Fibroblast of the aortic adventitia (primary cell): Measurements from ENCODE around the gene NDUFAB1. TPM values are rescaled to one million over a fixed set of nuclear protein-coding genes. Genes with fewer than 3 reads are reported as not detected.
A peak's percentile ranks its signal among the peaks of the same experiment; 100 is the strongest.
"Not testable (repeated sequence)": the region's sequence is repeated elsewhere in the genome, so short reads cannot be mapped to it uniquely, and the experiment has no call there.

Experiments used
- DNase-seq: peaks from one replicate; pipeline ENCODE4 v3.0.0-alpha.2; 2010; ENCODE audit warnings: low read depth
- H3K4me3 ChIP-seq: 2 replicates; pipeline ENCODE4 v1.5.1; 2011; ENCODE audit warnings: low read depth, mild to moderate bottlenecking, control low read depth, low read length, moderate library complexity
- total RNA-seq: library from RNA; depleted of rRNA; stranded (reverse); fragments of >200 nt; gene quantifications from 2 replicates; pipeline ENCODE4 v1.2.3, GENCODE V29; 2012; ENCODE audit warnings: low replicate concordance
- TF ChIP-seq, protein P1 (sequence below): IDR thresholded peaks from 2 replicates; pipeline ENCODE4 v1.5.1; 2011; ENCODE audit warnings: mild to moderate bottlenecking, low read length, control low read depth, inconsistent platforms; ENCODE audit not compliant: insufficient read depth

The NDUFAB1 gene
- total RNA-seq, 1 donor: 71.5 TPM

DNA sequence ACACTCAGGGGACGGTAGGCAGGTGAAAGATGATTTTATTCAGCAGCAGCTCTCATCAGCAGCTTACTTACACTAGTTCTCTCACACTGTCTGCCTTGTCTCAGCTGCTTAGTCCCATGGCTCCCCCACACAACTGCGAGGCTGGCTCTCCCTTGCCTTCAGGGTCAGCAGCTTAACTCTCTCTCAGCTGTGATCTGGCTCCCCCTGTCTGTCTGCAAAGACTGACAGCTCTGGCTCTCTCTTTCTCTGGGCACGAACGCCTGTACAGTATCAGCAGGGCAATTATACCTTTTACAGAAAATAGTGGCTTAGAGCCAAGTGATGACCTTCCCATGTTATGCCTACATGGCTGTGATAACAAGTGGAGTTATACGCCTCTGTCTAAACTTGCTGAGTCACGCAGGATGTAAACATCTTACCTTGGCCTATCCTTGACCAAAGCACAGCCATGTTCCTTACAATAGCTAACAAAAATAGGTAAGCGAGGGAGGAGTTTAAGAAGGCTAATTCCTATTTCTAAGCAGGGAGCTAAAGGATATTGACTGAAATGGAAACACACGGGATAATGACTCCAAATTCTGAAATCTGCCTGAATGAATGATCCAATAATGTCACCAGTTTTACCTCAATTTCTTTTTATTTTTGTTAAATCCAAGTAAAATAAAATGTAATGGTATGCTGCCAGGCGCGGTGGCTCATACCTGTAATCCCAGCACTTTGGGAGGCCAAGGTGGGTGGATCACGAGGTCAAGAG is 1.1 kb upstream of the NDUFAB1 start:
- no peak overlapping the region for H3K4me3 ChIP-seq
- TF ChIP-seq, protein P1, sequence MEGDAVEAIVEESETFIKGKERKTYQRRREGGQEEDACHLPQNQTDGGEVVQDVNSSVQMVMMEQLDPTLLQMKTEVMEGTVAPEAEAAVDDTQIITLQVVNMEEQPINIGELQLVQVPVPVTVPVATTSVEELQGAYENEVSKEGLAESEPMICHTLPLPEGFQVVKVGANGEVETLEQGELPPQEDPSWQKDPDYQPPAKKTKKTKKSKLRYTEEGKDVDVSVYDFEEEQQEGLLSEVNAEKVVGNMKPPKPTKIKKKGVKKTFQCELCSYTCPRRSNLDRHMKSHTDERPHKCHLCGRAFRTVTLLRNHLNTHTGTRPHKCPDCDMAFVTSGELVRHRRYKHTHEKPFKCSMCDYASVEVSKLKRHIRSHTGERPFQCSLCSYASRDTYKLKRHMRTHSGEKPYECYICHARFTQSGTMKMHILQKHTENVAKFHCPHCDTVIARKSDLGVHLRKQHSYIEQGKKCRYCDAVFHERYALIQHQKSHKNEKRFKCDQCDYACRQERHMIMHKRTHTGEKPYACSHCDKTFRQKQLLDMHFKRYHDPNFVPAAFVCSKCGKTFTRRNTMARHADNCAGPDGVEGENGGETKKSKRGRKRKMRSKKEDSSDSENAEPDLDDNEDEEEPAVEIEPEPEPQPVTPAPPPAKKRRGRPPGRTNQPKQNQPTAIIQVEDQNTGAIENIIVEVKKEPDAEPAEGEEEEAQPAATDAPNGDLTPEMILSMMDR: no peak
- DNase-seq: no peak

DNA sequence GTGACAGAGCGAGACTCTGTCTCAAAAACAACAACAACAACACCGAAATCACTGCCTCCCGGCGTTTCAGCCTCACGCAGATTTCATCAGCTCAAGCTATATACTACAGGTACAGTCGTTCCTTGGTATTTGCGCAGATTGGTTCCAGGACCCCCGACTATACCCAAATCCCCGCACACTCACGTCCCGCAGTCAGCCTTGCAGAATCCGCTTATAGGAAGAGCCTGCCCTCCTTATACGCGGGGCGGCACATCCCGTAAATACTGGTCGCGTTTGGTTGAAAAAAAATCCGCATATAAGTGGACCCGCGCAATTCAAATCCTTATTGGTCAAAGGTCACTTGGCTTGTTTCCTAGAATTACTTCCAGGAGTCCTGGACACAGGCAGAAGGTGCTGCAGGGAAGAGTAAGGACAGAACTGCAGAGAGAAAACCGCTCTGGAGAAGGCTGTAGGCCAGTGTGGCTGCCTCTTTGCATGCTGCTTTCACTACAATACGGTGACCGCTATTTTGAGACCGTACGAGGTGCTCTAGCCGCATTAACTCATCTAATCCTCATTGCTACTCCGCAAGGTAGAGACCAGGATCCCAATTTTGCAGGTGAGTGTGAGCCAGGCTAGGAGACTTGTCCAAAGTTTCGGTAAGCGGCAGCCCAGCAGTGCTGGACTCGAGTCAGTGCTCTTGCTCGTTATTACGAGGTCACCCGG is 718 bp downstream of the NDUFAB1 start:
- TF ChIP-seq, protein P1: no peak

DNA sequence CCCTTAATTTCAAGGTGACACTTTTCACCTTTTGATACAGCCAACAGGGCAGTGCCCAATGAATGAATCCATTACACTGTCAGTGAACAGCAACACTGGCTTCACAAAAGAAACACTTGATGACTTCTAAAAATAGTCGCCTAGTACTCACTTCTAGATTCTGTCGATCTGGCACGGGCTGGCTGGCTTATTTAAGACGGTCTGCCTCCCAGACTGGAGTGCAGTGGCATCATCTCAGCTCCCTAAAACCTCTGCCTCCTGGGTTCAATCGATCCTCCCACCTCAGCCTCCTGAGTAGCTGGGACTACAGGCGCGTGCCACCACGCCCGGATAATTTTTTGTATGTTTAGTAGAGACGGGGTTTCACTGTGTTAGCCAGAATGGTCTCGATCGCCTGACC is 1.9 kb downstream of the NDUFAB1 start:
- no peak overlapping the region for H3K4me3 ChIP-seq
- TF ChIP-seq, protein P1: no peak
- DNase-seq: no peak

More for the DNA sequence above, 718 bp downstream of the NDUFAB1 start:
- H3K4me3 ChIP-seq: peak overlapping the region; percentile 98
- no peak for DNase-seq

DNA sequence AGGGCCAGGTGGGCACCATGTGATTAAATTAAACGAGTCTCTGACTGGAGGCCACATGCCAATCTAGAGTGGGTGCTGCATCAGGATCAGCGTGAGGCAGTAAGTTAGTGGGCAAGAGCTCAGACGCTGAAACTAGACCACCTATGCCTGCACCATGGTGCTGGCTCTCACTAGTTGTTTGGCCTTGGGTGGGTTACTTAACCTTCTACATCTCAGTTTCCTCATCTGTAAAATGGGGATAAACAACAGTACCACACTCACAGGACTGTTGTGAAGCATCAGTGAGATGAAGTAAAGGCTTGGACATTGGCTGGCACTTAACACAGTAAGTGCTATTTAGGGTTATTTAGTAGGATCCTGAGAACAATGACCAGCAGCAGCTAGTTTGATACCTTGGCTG is 5.9 kb downstream of the NDUFAB1 start:
- no peak for DNase-seq
- TF ChIP-seq, protein P1: no peak
- H3K4me3 ChIP-seq: no peak overlapping the region

DNA sequence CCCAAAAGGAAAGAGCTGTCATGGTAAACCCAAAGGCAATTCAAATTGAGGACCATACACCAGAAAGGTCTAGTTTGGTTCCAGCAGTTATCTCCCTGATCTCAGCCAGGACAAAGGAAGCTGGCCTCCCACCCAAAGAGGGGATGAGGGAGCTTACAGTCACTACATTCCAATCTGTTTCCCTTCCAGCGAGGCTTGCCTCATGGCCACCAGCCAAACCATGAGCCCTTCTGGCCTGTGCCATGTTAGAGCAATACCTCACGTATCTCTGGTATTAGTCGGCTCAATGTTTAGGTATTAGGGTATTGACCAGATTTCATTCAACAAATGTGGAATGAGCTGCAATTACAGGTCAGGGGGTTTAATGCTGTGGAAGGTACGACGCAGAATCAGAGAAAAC is 8.4 kb downstream of the NDUFAB1 start:
- no peak overlapping the region for H3K4me3 ChIP-seq
- TF ChIP-seq, protein P1: no peak

DNA sequence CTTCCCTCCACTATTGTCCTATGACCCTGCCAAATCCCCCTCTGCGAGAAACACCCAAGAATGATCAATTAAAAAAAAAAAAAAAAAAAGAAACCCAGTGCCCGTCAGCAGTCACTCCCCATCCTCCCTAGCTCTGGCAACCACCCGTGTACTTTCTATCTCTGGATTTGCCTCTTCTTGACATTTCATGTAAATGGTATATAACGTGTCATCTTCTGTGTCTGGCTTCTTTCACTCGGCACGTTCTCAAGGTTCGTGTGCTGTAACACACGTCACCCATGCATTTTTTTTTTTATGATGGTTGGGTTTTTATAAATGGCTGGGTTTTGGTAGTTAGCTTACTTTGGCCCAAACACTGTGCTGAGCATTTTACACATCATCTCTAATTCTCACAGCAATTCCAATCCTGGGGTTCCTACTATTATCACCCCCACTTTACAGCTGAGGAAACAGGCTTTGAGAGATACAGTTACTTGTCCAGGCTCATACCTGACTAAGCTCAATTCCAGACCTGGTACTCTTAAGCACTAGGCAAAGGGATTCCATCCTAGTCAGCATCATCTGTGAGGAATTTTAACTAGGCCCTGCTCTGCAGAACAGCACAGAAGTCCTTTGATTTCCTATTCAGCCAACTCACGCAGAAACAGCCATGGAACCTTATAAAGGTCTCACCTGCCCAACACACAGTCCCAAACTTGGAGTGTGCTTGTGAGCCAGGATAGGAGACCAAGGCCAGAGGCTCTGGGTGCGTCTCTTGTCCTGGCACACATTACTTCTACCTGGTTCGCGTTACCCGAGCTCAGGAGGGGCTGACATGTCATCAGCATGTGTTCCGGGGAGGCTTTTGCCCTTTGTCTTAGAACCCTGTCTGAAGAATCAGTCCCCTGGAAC is 11.7 kb downstream of the NDUFAB1 start:
- H3K4me3 ChIP-seq: no peak overlapping the region
- TF ChIP-seq, protein P1: no peak
- DNase-seq: no peak

More for the DNA sequence above, 8.4 kb downstream of the NDUFAB1 start:
- DNase-seq: peak; percentile 78

DNA sequence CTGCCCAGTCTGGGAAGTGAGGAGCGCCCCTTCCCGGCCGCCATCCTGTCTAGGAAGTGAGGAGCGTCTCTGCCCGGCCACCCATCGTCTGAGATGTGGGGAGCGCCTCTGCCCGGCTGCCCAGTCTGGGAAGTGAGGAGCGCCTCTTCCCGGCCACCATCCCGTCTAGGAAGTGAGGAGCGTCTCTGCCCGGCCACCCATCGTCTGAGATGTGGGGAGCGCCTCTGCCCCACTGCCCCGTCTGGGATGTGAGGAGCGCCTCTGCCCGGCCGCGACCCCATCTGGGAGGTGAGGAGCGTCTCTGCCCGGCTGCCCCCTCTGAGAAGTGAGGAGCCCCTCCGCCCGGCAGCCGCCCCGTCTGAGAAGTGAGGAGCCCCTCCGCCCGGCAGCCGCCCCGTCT is 12.8 kb downstream of the NDUFAB1 start:
- H3K4me3 ChIP-seq, DNase-seq: not testable (repeated sequence)
